Measurements from ENCODE around the gene ST6GALNAC3.
"Not testable (repeated sequence)": the region's sequence is repeated elsewhere in the genome, so short reads cannot be mapped to it uniquely, and the experiment has no call there.

GRCh38 chr1:76123411-76124064 lies 49.0 kb downstream of the ST6GALNAC3 start:
- not testable (repeated sequence) for TF ChIP-seq CTCF (conservative IDR thresholded peaks at IDR 0.05; ENCODE audit: low read length); EZH2phosphoT487 (IDR thresholded peaks at IDR 0.05; ENCODE audit: borderline replicate concordance)

Measured in Loucy (cell line).